GM21737 (cell line): ENCODE data around the gene AIF1.
A peak's percentile ranks its signal among the peaks of the same experiment; 100 is the strongest.

ENCODE experiments used
- ATAC-seq: cut with Tn5 transposase; IDR thresholded peaks from one replicate; pipeline ENCODE4 v1.9.1; 2021; ENCODE audit warnings: mild to moderate bottlenecking, moderate library complexity; ENCODE audit not compliant: unreplicated experiment

Gene AIF1

DNA sequence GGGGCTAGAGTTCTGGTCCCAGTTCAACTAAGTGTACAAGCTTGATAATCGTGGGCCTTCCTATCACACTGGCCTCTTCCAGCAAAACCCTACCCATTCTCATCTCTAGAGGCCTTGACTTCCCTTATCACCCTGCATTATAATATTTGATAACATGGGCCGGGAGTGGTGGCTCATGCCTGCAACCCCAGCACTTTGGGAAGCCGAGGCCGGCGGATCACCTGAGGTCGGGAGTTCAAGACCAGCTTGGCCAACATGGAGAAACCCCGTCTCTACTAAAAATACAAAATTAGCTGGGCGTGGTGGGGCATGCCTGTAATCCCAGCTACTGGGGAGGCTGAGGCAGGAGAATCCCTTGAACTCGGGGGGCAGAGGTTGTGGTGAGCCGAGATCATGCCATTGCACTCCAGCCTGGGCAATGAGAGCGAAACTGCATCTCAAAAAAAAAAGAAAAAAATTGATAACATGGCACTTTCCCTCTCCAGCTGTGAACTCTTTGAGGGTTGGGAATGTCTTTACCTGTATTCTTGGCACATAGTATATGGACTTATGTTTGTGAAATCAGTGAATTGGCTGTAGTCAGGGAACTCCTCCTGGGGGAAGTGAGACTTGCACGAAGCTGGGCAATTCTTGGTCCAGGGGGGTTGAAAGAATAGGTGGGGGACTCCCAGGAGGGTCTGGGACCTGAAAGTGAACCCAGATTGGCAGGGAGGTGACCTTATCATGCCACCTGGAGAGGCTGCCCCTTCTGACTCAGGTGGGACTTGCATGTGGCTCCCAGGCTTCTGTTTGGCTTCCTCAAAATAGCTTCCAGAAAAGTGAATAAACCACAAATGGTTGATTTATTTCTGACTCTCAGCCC is 46.5 kb downstream of the AIF1 start:
- ATAC-seq = no peak

DNA sequence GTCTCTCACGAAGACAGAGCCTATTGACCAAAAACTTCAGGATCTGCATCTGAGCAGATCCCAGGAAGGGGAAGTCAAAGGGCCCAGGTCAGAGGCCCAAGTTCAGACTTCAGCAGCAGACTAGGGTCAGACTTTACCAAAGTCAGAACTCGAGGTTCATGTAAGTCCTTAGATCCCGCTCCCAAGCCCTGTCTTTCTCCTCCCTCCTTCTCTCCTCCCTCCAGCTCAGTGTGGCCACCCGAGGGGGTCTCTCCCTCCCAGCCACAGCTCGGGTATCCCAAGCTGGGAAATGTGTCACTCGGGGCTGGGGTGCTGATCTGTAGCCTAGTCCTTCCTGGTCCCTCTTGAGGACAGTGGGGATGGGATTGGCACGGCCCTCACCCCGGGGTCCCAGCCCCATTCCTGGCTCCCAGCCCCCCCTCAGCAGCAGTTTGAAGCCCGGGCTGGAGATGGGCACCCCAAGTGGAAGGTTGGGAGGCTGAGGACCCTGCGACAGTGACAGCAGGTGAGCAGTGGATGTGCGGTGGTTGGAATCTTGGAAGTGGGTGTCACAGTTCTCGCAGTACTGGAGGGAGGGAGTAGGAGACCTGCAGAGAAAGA is 47.2 kb downstream of the AIF1 start:
- no peak for ATAC-seq

DNA sequence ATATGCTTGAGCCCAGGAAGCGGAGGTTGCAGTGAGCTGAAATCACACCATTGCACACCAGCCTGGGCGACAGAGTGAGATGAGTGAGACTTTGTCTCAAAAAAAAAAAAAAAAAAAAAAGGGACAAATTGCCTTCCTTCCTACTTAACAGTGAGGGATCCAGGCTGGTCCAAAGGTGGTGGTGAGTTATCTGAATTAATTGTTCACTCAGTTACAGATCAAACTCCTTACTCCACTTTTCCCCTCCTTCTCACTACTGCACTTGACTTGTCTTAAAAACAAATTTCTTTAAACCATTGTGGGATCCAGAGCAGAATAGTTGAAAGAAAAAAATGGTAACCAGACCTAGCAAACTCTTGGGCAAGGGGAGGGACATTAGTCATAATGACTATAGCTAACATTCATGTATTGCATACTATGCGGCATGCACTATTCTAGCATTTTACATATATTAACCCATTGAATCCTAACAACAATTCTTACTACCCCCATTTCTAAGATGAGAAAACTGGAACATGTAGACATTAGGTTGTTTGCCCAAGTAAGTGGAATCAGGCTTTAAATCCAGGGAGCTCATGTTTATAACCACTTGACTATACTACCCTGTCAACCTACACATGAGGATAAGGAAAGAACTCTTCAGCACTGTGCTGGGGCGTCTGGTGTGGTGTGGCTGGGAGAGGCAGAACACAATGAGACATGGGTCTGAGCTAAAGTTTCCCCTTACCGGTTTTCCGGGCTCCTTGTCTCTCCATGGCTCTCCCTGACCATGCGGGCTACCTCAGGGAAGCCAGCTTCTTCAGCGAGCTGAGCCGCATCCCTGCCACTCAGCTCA is 48.3 kb downstream of the AIF1 start:
- no peak for ATAC-seq

DNA sequence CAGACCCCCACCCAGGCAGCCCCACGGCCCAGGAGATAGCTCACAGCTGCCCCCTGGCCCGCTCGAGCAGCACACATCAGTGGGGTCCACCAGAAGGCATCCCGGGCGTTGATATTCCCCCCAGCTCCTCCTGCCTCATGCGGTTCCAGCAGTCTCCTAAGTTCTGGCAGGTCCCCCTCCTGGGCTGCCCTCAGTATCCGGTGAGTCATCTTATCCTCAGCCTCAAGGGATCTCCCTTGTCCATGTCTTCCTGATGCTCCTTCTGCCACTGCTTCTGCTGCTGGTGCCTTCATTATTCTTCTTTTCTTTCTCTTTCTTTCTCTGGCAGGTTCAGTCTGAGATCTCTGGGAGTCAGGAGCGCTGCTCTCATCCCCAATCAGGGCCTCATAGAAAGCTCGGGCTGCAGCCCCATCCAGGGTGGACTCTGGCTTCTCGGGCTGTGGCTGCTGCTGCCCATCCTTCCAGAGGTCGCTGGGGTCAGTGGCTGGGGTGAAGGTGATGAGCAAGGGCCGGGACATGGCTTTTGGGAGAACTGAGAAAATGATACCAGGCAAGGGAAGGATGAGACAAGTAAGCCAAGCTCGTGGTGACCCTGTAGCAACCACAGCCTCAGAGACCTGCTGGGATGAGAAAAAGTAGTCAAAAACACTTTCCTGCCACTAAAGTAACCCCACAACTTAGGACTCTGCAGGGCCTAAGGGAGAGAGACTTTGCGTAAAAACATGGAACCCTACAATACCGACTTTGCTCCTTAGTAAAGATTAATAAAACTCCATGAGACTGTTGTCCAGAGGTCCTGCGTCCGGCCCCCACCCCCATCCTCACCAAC is 49.1 kb downstream of the AIF1 start:
- ATAC-seq = no peak

DNA sequence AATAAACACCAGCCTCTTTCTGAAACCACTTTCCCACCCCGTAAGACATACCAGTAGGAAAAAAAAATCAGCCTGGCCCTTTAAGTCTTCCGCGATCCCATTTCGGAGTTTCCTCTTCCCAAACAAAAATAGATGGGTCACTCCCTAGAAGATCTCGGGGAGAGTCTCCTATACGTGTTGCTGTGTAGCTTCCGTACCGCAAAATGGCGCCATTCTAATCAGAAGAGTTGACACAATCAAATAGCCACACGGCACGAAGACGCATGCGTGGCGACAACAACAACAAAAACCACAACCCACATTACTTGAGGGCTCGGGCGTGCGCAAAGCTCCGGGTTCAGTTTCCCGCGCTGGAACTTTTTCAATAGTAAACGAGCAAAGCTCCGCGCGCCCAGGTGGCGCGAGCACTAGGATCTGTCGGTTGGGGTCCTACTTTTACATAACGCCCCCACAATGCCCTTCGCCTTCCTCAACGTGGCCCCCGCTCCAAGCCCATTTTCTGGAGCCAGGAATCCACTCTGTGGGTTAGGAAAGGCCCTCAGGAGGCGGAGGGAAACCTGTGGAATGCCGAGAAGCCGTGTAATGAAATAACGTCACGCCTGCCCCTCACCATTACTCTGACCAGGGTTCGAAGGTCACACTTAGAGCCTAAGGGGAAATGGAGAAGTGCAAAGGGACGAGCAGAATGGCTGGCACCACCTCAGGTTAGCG is 49.9 kb downstream of the AIF1 start, which contains the start of gene GPANK1:
Gene GPANK1, minus strand, starts transcription at position 208 of the 711 bp plus-strand sequence. CDS start 519 bp downstream, outside the sequence.
- peak; percentile 21 for ATAC-seq

DNA sequence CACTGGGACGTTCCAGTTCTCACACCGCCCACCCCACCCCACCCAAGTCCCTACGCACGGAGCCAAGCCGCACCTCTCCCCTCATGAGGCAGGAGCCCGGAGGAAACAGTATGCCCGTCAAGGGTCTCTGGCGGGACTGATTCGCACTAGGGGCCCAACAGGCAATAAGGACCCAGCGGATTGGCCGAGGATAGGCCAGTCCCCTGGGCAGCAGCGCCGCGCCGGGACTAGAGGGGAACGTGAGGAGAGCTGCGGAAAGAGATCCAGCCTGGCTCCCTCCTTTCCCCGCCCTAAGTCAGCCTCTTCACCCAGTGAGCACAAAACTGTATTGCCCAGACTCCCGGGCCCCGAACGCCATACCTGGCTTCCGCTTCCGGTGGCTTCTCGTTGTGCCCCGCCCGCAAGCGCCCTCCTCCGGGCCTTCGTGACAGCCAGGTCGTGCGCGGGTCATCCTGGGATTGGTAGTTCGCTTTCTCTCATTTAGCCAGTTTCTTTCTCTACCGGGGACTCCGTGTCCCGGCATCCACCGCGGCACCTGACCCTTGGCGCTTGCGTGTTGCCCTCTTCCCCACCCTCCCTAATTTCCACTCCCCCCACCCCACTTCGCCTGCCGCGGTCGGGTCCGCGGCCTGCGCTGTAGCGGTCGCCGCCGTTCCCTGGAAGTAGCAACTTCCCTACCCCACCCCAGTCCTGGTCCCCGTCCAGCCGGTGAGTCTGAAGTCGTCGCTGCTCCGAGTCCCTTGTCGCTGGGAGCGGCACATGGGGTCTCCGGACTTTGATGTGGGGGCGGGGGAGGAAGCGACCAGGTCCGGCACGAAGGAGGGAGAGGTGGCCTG is 50.7 kb downstream of the AIF1 start, which contains the start of gene CSNK2B:
Gene CSNK2B, plus strand, starts transcription at position 580 of the 836 bp plus-strand sequence. CDS start 752 bp downstream, outside the sequence.
- ATAC-seq = peak; percentile 64

DNA sequence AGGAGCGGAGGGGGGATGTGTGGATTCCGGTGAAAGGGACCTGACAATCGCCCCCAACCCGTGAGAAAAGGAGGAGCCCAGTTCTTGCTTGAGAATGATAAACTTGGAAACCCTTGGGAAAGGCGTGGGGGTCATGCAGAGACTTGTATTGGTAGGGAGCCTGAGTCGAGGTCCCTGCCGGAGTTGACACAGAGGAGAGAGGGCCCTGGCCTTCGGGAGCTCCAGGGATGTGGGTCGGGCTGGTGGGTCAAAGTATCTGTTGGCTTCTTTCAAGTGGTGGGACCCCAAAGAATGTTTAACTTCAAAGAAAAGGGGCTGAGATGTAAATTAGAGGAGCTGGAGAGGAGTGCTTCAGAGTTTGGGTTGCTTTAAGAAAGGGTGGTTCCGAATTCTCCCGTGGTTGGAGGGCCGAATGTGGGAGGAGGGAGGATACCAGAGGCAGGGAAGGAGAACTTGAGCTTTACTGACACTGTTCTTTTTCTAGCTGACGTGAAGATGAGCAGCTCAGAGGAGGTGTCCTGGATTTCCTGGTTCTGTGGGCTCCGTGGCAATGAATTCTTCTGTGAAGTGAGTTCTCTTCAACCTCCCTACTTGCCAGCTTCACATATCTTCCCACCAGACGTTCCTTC is 51.4 kb downstream of the AIF1 start:
- ATAC-seq = no peak
